8988T (cell line): ENCODE data around the gene SUCLG2.

ENCODE experiments used
- DNase-seq: peaks from one replicate; pipeline ENCODE4 v3.0.0; 2011

The SUCLG2 gene

GRCh38 chr3:67437789-67438188 is 216.6 kb downstream of the SUCLG2 start:
- DNase-seq, result no peak

- DNase-seq, result no peak
Observed at GRCh38 chr3:67437090-67437489, 217.3 kb downstream of the SUCLG2 start.

DNA sequence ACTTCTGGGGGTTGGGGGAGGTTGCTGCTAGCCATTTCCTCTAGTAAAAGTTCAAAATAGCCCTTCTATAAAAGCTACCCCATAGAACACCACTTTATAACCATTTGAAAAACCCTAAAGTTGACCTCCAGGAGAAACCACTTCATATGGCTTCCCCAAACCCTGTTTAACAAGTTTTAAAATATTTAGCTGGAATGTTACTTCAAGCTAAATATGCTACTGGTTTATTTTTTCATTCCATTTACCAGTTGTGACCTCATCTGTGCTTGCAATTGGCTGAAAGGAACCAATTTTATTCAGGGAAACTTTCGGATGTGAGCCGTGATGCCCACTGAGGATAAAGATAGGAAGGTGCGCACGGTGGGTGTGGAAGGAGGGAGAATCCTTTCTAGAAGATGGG is 221.3 kb downstream of the SUCLG2 start:
- no peak for DNase-seq

- DNase-seq, result no peak
Observed at GRCh38 chr3:67431887-67432286, 222.5 kb downstream of the SUCLG2 start.

GRCh38 chr3:67423722-67424121 is 230.7 kb downstream of the SUCLG2 start:
- no peak for DNase-seq

GRCh38 chr3:67421912-67422311 is 232.5 kb downstream of the SUCLG2 start:
- DNase-seq, result no peak

- no peak for DNase-seq
Observed at GRCh38 chr3:67419779-67420178, 234.6 kb downstream of the SUCLG2 start.

- no peak for DNase-seq
Observed at GRCh38 chr3:67419218-67419529, 235.2 kb downstream of the SUCLG2 start.

- no peak for DNase-seq
Observed at GRCh38 chr3:67418426-67419217, 235.8 kb downstream of the SUCLG2 start.

DNA sequence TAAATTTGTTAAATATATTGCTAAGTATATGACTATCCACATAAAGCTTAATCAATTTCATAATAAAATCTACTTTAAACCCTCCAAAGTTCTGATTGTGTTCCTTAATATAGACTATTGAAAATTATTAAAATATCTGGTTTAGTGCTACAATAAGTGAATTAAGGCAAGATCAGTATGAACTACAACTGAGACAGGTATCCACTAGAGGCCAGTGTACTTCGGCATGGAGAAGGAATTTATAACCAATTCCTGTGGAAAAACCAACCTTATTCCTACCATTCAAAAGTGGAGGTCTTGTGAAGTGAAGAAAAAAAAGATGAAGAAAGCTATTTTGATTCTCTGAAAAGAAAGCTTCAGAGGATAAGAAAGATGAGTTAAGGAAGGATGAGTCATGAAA is 237.7 kb downstream of the SUCLG2 start:
- no peak for DNase-seq

DNA sequence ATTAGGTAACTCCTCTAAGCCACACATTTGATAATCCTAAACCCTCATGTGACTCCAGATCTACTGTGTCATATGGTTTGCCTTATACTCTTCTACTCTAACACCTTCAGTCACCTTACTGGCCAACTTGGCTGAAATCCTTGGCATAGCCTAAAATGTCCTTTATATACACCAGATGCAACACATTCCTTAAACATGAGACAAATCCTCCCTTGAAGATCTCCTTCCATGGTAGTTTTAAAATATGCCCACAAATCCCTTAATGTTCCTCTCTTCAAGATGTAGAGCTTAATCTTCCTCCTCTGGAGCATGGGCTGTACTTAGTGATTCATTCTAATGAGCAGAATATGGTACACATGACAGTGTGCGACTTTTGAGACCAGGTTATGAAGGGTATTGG is 238.9 kb downstream of the SUCLG2 start:
- DNase-seq, result no peak

DNA sequence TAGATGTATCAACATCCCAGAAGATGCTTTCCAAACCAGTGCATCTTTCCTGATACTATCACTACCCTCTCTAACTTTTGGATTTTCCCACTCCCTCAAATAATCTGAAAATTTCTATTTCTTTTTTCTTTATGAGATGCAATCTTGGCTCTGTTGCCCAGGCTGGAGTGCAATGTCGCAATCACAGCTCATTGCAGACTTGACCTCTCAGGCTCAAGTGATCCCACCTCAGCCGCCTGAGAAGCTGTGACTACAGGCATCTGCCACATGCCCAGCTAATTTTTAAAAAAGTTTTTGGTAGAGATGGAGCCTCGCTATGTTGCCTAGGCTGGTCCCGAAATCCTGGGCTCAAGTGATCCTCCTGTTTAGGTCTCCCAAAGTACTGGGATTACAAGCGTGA is 239.7 kb downstream of the SUCLG2 start:
- no peak for DNase-seq

GRCh38 chr3:67405193-67405592 is 249.2 kb downstream of the SUCLG2 start:
- no peak for DNase-seq

DNA sequence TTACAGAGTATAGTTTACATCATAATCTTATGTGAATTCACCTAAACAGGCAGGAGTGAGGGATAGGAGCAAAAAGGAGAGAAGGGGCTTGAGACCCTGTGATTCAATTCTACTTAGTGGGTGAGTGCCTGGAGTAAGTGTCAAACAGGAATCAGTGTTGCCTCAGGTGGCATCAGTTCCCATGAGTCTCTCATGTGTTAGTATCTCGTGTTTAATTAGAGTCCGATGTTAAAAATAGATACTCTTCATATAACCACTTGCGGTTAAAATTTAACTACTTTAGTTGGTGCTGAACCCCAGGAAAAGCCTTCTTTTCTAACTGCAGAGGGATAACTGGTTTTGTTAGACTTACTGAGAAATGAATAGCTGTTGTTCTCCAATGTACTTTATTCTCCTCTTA is 251.5 kb downstream of the SUCLG2 start:
- no peak for DNase-seq

DNA sequence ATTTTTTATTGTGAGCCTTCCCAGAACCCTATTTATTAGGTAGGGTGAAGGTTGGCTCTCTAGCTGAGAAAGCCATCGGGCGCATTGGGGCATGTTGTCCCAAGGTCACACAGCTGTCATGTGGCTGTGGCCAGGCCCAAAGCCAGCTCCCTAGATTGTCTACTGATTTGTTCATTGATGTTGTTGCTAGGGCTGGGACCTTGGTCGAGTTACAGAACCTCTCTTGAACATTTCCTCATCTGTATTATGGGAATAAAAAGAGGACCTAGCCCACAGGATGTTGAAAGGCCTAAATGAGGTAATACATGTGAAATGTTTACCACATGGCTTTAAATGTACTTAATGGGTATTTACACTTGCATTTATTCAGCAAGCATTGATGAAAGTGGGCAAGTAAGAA is 252.5 kb downstream of the SUCLG2 start:
- no peak for DNase-seq

- DNase-seq, result no peak
Observed at GRCh38 chr3:67400476-67400875, 253.9 kb downstream of the SUCLG2 start.

GRCh38 chr3:67389176-67389575 is 265.2 kb downstream of the SUCLG2 start:
- DNase-seq, result no peak

- no peak for DNase-seq
Observed at GRCh38 chr3:67388738-67389137, 265.7 kb downstream of the SUCLG2 start.

DNA sequence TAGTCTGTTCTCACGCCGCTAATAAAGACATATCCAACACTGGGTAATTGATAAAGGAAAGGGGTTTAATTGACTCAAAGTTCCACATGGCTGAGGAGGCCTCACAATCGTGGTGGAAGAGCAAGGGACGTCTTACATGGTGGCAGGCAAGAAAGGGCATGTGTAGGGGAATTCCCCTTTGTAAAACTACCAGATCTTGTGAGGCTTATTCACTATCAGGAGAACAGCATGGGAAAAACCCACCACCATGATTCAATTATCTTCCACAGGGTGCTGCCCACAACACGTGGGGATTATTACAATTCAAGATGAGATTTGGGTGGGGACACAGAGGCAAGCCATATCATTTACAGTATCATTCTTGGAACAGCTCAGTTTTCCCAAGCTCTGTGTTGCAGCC is 268.0 kb downstream of the SUCLG2 start:
- DNase-seq, result no peak

GRCh38 chr3:67384760-67385397 is 269.5 kb downstream of the SUCLG2 start:
- DNase-seq, result peak; percentile 21

- no peak for DNase-seq
Observed at GRCh38 chr3:67384016-67384415, 270.4 kb downstream of the SUCLG2 start.

GRCh38 chr3:67383379-67383778 is 271.0 kb downstream of the SUCLG2 start:
- DNase-seq, result no peak

GRCh38 chr3:67382536-67382935 is 271.9 kb downstream of the SUCLG2 start:
- no peak for DNase-seq

DNA sequence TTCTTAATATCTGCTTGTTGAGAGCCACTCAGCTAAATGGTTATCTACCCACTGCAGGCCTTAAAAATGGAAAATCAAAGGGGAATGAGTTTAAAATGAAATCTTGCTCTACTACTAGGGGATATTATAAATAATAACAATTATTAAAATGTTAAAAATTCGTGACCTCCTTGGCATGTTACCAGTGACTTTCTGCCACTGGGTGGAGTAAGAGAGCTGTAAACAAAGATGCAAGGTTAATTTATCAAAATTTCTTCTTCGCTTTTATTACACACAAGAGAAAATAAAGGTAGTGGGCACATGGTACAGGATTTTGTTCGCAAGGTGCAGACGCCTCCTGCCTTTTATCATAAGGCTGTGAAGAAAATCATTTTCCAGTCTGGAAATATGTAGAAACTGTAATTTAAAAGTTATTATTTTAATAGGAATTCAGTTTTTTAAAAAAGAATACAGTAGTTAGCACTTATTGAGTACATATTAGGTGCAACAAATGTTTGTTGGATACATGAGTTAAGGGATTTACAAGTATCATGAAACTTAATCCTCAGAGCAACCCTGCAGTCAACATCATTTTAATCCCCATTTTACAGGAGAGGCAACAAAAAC is 272.6 kb downstream of the SUCLG2 start:
- DNase-seq, result no peak

DNA sequence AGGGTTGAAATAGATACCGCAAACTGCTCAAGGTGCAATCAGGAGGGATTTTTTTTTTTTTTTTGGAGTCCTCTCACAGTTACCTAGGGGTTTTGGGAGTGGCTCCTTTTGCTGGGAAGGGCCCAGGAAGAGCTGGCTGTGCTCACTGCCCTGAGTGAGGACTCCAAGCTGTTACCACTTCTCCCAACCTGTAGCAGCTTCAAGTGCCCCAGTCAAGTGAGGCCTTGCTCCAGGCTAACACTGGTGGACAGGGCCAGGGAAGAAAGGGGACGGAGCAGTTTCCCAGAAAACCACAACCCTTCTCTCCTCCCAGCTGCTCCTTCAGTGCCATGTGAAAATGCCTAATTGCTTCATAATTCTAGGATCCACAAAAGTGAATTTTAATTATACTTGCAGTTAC is 274.3 kb downstream of the SUCLG2 start:
- DNase-seq, result no peak
